ENCODE results near the gene DGCR8.

The DGCR8 gene

DNA sequence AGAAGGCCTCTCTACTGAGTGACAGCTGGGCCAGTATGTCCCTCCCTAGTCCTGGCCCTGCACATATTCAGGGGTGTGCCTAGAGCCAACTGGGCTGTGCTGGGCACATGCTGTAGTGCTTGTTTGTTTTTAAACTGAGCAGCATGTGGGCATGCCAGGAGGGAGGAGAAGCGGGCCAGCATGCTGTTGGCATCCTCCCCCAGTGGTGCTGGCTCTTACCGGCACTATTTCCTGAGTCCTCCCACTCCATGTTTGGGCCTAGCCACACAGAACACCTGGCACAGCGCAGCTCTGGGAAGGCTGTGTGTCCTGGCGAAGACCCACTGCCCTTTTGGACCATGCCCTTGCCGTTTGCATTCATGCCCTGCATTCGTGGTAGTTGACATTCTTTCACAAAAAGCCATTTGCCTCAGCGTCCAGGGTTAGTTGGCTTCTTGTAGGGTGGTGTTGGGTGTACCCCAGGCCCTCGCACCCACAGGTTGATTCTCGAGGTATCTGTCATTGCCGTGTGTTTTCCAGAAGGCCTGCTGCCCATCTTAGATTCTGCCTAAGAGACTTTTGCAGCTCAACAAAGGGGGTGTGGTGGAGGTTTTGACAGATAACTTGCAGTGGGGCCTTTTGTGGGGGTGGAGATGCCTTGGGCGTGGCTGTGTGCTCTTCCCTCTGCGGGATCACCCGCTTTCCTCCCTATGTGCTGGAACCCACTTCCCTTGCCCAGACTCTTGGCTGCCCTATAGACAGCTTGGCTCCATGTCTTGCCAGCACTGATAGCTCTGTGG, 13.6 kb downstream of the DGCR8 start:
- TF ChIP-seq, protein P1, sequence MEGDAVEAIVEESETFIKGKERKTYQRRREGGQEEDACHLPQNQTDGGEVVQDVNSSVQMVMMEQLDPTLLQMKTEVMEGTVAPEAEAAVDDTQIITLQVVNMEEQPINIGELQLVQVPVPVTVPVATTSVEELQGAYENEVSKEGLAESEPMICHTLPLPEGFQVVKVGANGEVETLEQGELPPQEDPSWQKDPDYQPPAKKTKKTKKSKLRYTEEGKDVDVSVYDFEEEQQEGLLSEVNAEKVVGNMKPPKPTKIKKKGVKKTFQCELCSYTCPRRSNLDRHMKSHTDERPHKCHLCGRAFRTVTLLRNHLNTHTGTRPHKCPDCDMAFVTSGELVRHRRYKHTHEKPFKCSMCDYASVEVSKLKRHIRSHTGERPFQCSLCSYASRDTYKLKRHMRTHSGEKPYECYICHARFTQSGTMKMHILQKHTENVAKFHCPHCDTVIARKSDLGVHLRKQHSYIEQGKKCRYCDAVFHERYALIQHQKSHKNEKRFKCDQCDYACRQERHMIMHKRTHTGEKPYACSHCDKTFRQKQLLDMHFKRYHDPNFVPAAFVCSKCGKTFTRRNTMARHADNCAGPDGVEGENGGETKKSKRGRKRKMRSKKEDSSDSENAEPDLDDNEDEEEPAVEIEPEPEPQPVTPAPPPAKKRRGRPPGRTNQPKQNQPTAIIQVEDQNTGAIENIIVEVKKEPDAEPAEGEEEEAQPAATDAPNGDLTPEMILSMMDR (conservative IDR thresholded peaks at IDR 0.05; ENCODE audit: low read length), result no peak
- no peak for DNase-seq (ENCODE audit: low read depth)
- no peak overlapping the region for H3K4me3 ChIP-seq (ENCODE audit: low read length)

DNA sequence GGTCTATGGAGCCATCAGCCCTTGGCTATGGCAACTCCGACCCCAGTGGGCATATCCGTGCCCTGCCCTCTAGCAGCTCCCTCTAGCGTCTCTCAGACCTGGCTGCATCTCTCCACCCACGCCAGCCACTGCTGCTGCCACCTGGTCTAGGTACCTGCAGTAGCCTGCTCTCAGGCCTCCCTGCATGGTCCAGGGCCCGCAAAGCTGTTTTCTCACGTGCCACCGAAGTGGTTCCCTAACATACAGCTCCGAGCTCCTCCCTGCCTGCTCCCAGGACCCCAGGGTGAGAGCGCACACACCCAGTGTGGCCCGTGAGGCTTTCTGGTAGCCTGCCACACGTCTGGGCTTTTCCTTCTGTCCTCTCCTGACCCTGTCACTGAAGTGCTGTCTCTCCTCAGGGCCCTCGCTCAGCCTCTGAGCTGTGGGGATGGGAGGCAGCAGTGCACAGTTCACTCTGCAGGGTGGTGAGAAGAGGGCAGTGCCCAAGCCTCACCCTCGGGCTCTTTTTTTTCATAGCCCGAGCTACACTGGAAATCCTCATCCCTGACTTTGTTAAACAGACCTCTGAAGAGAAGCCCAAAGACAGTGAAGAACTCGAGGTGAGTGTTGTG, 14.3 kb downstream of the DGCR8 start:
- TF ChIP-seq, protein P1 (conservative IDR thresholded peaks at IDR 0.05; ENCODE audit: low read length), result no peak
- H3K4me3 ChIP-seq (ENCODE audit: low read length), result no peak overlapping the region
- DNase-seq (ENCODE audit: low read depth), result no peak

DNA sequence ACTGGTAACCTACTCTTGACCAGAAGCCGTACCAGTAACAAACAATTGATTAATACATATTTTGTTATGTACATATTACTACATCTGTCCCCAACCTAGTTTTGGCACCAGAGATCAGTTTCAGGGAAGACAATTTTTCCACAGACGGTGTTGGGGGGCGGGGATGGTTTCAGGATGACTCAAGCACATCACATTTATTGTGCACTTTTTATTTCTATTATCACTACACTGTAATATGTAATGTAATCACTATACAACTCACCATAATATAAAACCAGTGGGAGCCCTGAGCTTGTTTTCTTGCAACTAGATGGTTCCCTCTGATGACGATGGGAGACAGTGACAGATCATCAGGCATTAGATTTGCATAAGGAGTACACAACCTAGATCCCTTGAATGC, 15.5 kb downstream of the DGCR8 start:
- no peak overlapping the region for H3K4me3 ChIP-seq (ENCODE audit: low read length)
- TF ChIP-seq, protein P1 (conservative IDR thresholded peaks at IDR 0.05; ENCODE audit: low read length), result no peak
- no peak for DNase-seq (ENCODE audit: low read depth)

DNA sequence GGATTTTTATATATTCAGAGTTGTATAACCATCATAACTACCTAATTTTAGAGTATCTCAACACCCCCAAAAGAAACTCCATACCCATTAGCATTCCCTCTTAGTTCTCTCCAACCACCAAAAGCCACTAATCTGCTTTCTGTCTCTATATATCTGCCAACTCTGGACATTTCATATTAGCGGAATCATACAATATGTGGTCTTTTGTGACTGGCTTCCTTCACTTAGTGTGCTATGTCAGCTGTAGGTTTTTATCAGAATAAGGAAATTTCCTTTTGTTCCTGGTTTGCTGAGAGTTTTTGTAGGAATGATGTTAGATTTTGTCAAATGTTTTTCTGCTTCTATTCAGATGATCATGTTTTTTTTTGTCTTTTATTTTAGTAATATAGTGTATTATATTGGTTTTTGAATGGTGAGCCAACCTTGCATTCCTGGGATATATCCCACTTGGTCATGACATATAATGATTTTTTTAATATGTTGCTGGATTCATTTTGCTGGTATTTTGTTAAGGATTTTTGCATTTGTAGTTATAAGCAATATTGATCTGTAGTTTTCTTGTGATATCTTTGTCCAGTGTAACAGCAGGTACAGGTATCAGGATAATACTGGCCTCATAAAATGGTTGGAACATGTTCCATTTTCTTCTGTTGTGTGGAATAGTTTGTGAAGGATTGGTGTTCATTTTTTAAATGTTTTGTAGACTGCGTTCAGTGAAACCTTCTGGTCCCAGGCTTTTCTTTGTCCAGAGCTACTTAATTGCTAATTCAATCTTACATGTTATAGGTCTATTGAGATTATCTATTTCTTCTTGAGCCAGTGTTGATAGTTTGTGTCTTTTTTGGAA, 16.8 kb downstream of the DGCR8 start:
- TF ChIP-seq, protein P1 (conservative IDR thresholded peaks at IDR 0.05; ENCODE audit: low read length), result no peak
- DNase-seq (ENCODE audit: low read depth), result no peak
- H3K4me3 ChIP-seq (ENCODE audit: low read length), result no peak overlapping the region

DNA sequence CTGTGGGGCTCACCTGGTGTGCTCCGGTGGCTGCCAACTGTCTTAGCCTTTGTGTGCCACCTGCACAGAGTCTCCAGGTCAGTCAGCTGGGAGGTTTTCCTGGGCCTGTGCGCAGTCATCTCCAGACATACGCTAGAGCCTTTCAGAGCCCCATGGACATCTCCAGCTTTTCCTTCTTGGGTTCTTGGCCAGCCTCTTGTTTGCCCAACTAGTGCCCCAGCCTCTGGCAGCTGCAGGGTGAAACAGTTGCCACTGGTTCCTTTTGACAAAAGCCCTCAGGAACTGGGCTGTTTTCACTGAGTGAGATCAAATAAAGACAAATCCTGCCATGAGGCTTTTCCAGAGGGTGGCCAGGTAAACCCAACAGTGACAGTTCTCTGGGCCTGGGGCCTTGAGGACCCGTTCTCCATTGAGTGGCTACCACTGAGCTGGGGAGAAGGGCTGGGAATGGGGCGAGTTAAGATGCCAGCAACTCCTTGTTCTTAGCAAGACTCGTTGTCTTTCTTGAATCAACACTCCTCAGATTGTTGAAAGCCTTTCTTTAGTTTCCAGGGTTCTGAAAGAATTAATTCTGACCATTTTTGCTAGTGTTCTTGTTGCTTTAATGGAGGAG, 19.2 kb downstream of the DGCR8 start:
- TF ChIP-seq, protein P1 (conservative IDR thresholded peaks at IDR 0.05; ENCODE audit: low read length), result no peak
- no peak for DNase-seq (ENCODE audit: low read depth)
- no peak overlapping the region for H3K4me3 ChIP-seq (ENCODE audit: low read length)

DNA sequence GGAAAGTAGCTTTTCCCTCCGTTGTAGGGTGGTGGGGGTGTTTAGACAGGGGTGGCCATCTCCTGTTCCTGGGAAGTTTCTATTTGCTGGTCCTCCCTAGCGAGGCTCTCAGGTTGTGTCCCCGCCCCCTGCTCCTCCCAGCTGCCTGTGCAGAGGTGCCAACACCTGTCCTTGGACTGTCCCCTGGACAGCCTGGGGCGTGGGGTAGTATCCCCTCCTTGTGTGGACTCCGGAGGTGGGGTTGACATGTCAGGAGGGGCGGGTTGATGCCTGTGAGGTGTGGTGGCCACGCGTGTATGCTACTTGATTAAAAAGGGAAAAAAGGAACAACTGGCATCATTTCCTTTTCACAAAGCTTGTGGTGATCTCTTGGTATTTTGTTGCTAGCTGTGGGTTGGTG, 21.6 kb downstream of the DGCR8 start:
- no peak for DNase-seq (ENCODE audit: low read depth)
- TF ChIP-seq, protein P1 (conservative IDR thresholded peaks at IDR 0.05; ENCODE audit: low read length), result no peak
- no peak overlapping the region for H3K4me3 ChIP-seq (ENCODE audit: low read length)

Measured in AG10803 (cell line).